SIG-M5 (cell line): ENCODE measurements around the gene IMP3.

Experiments
- DNase-seq: peaks from one replicate; lab custom pipeline; 2025; lab: John Stamatoyannopoulos, UW

The IMP3 gene

GRCh38 chr15:75620841-75621391, 19.1 kb downstream of the IMP3 start:
- no peak for DNase-seq

DNA sequence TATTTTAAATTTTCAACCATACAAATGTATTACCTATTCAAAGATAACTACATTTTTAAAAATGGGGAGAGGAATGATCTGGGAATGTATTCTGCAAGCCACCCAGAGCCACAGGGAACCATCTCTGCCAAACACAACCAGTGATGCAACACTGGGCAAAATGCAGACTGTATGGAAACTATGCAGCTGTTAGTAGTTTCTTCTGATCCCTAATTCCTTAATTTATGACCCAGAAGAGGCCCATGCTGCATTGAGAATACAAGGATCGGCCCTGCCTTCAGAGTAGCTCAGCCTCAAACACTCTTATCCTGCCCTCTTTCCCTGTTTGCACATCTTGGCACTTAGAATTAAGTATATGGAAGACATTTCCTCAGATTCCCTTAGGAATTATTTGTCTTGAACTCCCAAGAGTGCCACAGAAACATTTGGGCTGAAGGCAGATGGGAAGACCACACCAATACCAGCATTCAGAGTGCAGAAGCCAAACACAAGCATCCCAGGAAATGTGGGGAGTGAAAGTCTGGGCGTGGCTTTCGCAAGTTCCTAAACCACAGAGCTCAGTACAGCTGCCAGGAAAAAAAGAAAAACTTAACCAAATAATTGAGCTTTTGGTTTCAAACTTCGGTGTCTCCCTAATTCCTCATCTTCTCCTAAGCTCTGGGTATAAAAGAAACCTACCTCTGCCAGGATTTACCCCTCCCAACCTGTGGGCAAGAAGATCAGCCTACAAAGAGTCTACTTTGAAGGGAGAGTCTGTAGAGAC, 19.8 kb downstream of the IMP3 start:
- no peak for DNase-seq

DNA sequence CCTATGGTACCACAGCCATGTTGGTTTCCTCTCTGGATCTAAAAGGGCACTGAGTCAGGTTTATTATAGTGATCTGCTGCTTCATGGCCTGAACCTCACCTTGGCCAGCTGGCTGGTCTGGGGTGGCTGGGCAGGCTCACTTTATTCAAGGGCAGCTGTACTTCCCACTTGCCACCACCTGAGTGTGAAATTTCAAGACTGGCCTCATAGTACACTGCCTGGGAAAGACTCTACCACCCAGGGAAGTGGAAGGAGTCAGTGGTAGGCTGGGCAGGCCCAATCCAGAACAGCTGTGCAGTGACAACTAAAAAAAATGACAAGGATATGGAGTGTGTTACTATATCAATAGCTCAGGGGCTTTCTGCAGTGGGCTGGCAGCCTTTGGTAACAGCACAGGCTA, 23.3 kb downstream of the IMP3 start:
- DNase-seq, result no peak

- DNase-seq, result no peak
Measured at GRCh38 chr15:75606711-75607699, 33.0 kb downstream of the IMP3 start.

GRCh38 chr15:75606026-75606425, 34.0 kb downstream of the IMP3 start:
- no peak for DNase-seq

- no peak for DNase-seq
Measured at GRCh38 chr15:75599401-75599800, 40.6 kb downstream of the IMP3 start.

GRCh38 chr15:75598361-75598760, 41.7 kb downstream of the IMP3 start:
- DNase-seq, result no peak

DNA sequence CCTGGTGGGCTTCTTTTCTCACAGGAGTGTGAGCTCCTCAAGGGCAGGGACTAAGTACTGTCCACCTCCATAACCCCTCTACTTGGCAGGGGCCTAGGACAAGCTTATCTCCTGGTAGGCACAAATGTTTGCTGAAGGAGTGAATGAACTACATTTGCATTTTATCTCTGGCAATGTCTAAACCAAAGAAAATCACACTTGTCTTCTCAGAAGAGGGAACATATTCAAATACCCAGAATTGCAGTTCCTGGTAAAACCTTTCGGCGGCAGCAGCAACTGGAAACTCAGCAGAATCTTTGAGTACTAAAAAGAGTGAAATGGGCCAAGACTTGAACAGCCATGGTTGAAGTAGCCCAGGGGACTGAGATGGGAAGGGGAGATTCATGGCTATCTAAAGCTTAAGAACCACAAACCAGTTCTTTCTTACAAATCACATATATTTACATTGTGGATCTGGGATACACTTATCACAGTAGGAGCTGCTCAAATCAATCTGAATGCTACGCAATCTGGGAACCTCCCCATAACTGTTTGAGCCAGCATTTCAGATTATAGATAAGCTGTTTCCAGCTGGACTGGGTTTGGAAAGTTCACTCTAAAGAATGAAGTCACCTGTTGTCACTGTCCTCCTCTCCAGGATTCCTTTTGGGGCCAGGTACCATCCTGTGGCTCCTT, 42.2 kb downstream of the IMP3 start:
- no peak for DNase-seq

- no peak for DNase-seq
Measured at GRCh38 chr15:75596703-75597345, 43.2 kb downstream of the IMP3 start.

GRCh38 chr15:75594276-75594675, 45.7 kb downstream of the IMP3 start:
- DNase-seq, result no peak

DNA sequence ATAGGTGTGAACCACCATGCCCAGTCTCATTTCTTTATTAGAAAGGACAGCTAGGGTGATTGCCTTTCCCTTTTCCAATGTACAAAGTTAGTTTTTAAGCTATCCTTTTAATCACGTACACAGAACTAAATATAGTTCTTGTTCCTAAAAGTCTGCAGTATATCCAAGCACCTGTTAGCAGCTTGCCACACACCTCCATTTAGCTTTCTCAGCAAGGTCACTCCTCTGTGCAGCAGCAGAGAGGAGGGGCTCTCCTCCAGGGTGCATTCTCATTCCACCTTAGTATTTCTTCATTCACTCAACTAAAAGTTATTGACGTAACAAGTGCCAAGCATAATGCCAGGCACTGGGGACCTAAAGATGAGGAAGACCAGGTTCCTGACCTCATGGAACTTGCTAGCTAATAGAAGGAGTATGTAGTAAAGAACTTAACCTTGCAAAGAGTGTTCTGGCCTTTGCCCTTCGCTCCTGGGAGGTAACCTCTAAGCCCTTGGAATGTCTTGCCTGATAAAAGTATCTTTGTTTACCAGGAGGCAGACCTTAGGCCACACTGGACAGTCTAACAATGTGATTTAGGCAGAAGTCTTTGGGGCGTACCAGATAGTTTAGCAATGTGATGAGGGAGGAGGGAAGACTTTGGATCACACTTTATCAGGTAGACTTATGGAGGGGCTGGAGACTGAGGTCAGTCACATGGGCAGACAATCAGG, 48.2 kb downstream of the IMP3 start:
- DNase-seq, result no peak

DNA sequence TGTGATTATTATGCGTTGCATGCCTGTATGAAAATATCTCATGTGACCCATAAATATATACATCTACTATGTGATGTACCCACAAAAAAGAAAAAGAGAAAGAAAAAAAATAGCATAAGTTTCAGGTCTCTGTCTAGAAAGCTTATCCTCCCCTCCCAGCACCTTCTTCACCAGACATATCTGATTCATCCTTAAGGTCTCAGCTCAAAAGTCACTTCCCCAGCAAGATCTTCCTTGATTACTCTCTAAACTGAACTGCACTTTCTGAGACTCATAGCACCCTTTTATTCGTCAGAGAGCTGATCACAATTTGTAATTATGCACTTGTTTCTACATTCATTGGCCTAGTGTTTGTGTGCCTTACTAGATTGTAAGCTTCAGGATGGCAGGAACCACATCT, 49.8 kb downstream of the IMP3 start:
- no peak for DNase-seq
